CD14-positive monocyte (primary cell): ENCODE results near the gene PTOV1. TPM values are rescaled to one million over a fixed set of nuclear protein-coding genes. Genes with fewer than 3 reads are reported as not detected.

Experiments
- DNase-seq, 3 donors: peaks; one replicate each; pipeline ENCODE4 v3.0.0-alpha.2; 2011 to 2022
- H2AFZ ChIP-seq: 2 replicates; pipeline ENCODE4 v1.6.0; 2012; ENCODE audit warnings: mild to moderate bottlenecking, low read depth, low read length, inconsistent platforms; ENCODE audit not compliant: insufficient read depth, poor library complexity, severe bottlenecking
- H3K27ac ChIP-seq, 2 donors: 1 replicate in 1 of 2; 2 replicates in 1 of 2; pipeline ENCODE4 v1.5.1; 2012 to 2013; ENCODE audit warnings: low read length in 2 of 2, control low read depth in 1 of 2, inconsistent platforms in 1 of 2, low read depth in 1 of 2, mild to moderate bottlenecking in 1 of 2
- H3K27me3 ChIP-seq, 2 donors: one replicate each; pipeline versions ENCODE4 v1.6.0 to v1.6.1; 2011 to 2013; ENCODE audit warnings: low read length in 2 of 2; ENCODE audit not compliant: control insufficient read depth in 2 of 2, insufficient read depth in 2 of 2
- H3K36me3 ChIP-seq, 2 donors: replicated peaks in 1 of 2; 1 replicate in 1 of 2; 2 replicates in 1 of 2; pipeline versions ENCODE4 v1.5.1 to v1.6.1; 2012 to 2013; ENCODE audit warnings: low read length in 2 of 2, control low read depth in 1 of 2, inconsistent platforms in 1 of 2, mild to moderate bottlenecking in 1 of 2; ENCODE audit not compliant: insufficient read depth in 2 of 2, control insufficient read depth in 1 of 2
- H3K4me1 ChIP-seq, 2 donors: 1 replicate in 1 of 2; 2 replicates in 1 of 2; pipeline versions ENCODE4 v1.5.1 to v1.6.1; 2012 to 2013; ENCODE audit warnings: low read length in 2 of 2, control low read depth in 1 of 2, inconsistent platforms in 1 of 2, mild to moderate bottlenecking in 1 of 2, moderate library complexity in 1 of 2; ENCODE audit not compliant: insufficient read depth in 2 of 2, control insufficient read depth in 1 of 2
- H3K4me2 ChIP-seq: replicated peaks from 2 replicates; pipeline ENCODE3; 2012; ENCODE audit warnings: low read length, moderate library complexity, mild to moderate bottlenecking; ENCODE audit not compliant: poor library complexity, severe bottlenecking; ENCODE audit errors: extremely low read depth
- H3K4me3 ChIP-seq, 3 experiments: fragments of 200-600 bp in 1 of 3; sonication (generic) in 1 of 3; replicated peaks in 1 of 3; 1 replicate in 2 of 3; 2 replicates in 1 of 3; pipeline ENCODE4 v1.5.1; 2011 to 2013; ENCODE audit warnings: low read length in 3 of 3, mild to moderate bottlenecking in 3 of 3, control low read depth in 2 of 3, low read depth in 2 of 3, inconsistent platforms in 1 of 3, moderate library complexity in 1 of 3
- H3K79me2 ChIP-seq: 2 replicates; pipeline ENCODE4 v1.6.0; 2012; ENCODE audit warnings: mild to moderate bottlenecking, control low read depth, inconsistent platforms, low read length, moderate library complexity; ENCODE audit not compliant: insufficient read depth
- H3K9ac ChIP-seq: 2 replicates; pipeline ENCODE4 v1.6.0; 2017; ENCODE audit warnings: low read length, mild to moderate bottlenecking; ENCODE audit not compliant: insufficient read depth, poor library complexity, severe bottlenecking
- H3K9me3 ChIP-seq, 2 donors: replicated peaks in 1 of 2; 1 replicate in 1 of 2; 2 replicates in 1 of 2; pipeline versions ENCODE4 v1.5.1 to v1.6.1; 2012 to 2013; ENCODE audit warnings: low read length in 2 of 2, control low read depth in 1 of 2; ENCODE audit not compliant: control insufficient read depth in 1 of 2, insufficient read depth in 1 of 2
- H4K20me1 ChIP-seq: 2 replicates; pipeline ENCODE4 v1.6.0; 2012; ENCODE audit warnings: mild to moderate bottlenecking, low read length, control low read depth, moderate library complexity; ENCODE audit not compliant: insufficient read depth
- H3K27ac Mint-ChIP-seq, 7 donors: one replicate each; pipeline ENCODE4 v1.8.0; 2020; ENCODE audit warnings: mild to moderate bottlenecking in 7 of 7, mixed read lengths in 7 of 7, moderate library complexity in 6 of 7, inconsistent platforms in 2 of 7
- H3K27me3 Mint-ChIP-seq, 3 donors: one replicate each; pipeline ENCODE4 v1.8.0; 2021 to 2022; ENCODE audit warnings: low read depth in 3 of 3, mild to moderate bottlenecking in 3 of 3, mixed read lengths in 3 of 3, moderate library complexity in 3 of 3, inconsistent platforms in 1 of 3
- H3K36me3 Mint-ChIP-seq, 2 donors: one replicate each; pipeline ENCODE4 v1.8.0; 2020; ENCODE audit warnings: mixed read lengths in 2 of 2, inconsistent platforms in 1 of 2, mild to moderate bottlenecking in 1 of 2
- H3K4me1 Mint-ChIP-seq: one replicate; pipeline ENCODE4 v1.8.0; 2020; ENCODE audit warnings: mild to moderate bottlenecking, mixed read lengths
- H3K4me3 Mint-ChIP-seq, 2 donors: one replicate each; pipeline ENCODE4 v1.8.0; 2020; ENCODE audit warnings: mild to moderate bottlenecking in 2 of 2, mixed read lengths in 2 of 2, moderate library complexity in 1 of 2
- H3K9me3 Mint-ChIP-seq, 7 donors: one replicate each; pipeline ENCODE4 v1.8.0; 2020 to 2022; ENCODE audit warnings: mixed read lengths in 7 of 7, mild to moderate bottlenecking in 6 of 7, moderate library complexity in 6 of 7, inconsistent platforms in 2 of 7
- WGBS: methylation state at CpG from one replicate; pipeline ENCODE4 v1.1.5; 2013; ENCODE audit warnings: missing lambda C conversion rate; ENCODE audit not compliant: insufficient coverage; 5-methylcytosine and 5-hydroxymethylcytosine counted together
- intact Hi-C, 2 donors: fragments of 100-400 bp; cut with micrococcal nuclease; formaldehyde crosslinking; loops; one replicate each; pipeline versions ENCODE4 v1.15.0 to v1.15.1; 2023
- polyA plus RNA-seq, 3 donors: library from polyadenylated mRNA; depleted of rRNA in 1 of 3; unstranded in 2 of 3; stranded (reverse) in 1 of 3; fragments of 300-500 nt in 2 of 3; fragments of >200 nt in 1 of 3; fragmentation: Illumina TruSeq in 2 of 3; gene quantifications; 1 replicate in 2 of 3; 2 replicates in 1 of 3; pipeline ENCODE4 v1.2.3, GENCODE V29; 2012 to 2021
- TF ChIP-seq, protein P1 (sequence below): fragments of 200-600 bp; IDR thresholded peaks from one replicate; pipeline ENCODE4 v1.8.0; 2022; ENCODE audit warnings: antibody characterized with exemption, mild to moderate bottlenecking

PTOV1 gene
- polyA plus RNA-seq, 3 donors = 18.3 to 67.9 (median 31.2) TPM

DNA sequence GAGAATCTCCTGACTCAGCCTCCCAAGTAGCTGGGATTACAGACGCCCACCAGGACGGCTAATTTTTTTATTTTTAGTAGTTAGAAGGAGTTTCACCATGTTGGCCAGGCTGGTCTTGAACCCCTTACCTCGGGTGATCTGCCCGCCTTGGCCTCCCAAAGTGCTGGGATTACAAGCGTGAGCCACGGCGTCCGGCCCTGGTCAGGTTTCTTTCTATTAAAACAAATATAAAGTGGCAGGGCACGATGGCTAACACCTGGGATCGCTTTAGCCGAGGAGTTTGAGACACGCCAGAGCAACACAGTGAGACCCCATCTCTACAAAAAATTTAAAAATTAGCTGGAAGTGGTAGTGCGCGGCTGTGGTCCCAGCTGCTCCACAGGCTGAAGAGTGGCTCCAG, 34.4 kb upstream of the PTOV1 start:
- H3K4me1 Mint-ChIP-seq = peaks cover 29% of the 10 kb centered on the region
- H3K4me3 Mint-ChIP-seq = no peak overlapping the region
- TF ChIP-seq, protein P1, sequence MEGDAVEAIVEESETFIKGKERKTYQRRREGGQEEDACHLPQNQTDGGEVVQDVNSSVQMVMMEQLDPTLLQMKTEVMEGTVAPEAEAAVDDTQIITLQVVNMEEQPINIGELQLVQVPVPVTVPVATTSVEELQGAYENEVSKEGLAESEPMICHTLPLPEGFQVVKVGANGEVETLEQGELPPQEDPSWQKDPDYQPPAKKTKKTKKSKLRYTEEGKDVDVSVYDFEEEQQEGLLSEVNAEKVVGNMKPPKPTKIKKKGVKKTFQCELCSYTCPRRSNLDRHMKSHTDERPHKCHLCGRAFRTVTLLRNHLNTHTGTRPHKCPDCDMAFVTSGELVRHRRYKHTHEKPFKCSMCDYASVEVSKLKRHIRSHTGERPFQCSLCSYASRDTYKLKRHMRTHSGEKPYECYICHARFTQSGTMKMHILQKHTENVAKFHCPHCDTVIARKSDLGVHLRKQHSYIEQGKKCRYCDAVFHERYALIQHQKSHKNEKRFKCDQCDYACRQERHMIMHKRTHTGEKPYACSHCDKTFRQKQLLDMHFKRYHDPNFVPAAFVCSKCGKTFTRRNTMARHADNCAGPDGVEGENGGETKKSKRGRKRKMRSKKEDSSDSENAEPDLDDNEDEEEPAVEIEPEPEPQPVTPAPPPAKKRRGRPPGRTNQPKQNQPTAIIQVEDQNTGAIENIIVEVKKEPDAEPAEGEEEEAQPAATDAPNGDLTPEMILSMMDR = no peak
- Histone ChIP-seq H3K4me1 (peaks cover 30 to 36% of the 10 kb centered on the region in 2 donors), H3K9me3 (no peaks in the 10 kb centered on the region), H4K20me1 (peaks cover 22% of the 10 kb centered on the region), H3K36me3 (peaks cover 10 to 12% of the 10 kb centered on the region in 2 donors), H3K4me2 (no peak overlapping the region), H3K27me3 (no peaks in the 10 kb centered on the region), H3K79me2 (peaks cover 28% of the 10 kb centered on the region), H3K4me3 (no peak overlapping the region), H3K9ac (no peak overlapping the region), H2AFZ (no peak overlapping the region), H3K27ac (no peak overlapping the region)
- peak overlapping the region in 4 of 7 donors; percentile 62 to 100 (median 100) for H3K27ac Mint-ChIP-seq
- intact Hi-C loops = loop anchor here (5.0 kb wide), 2 partner anchors 36 to 51 kb away; partner anchors contain the start of genes PNKP (in 1 of the 2) and PTOV1 (in 1 of the 2)
- DNase-seq = no peak
- peaks cover 0 to 8% (median 0%) of the 10 kb centered on the region in 3 donors for H3K27me3 Mint-ChIP-seq
- H3K36me3 Mint-ChIP-seq = peaks cover 9 to 20% of the 10 kb centered on the region in 2 donors
- no peaks in the 10 kb centered on the region for H3K9me3 Mint-ChIP-seq
- WGBS = 100% methylated on average over 4 of the region's 14 CpGs

GRCh38 chr19:49817964-49818648, 32.9 kb upstream of the PTOV1 start, which contains the start of gene MED25:
Gene MED25, plus strand, starts transcription at chr19:49818289. Its CDS starts 53 bp downstream, at chr19:49818342.
- Mint-ChIP-seq H3K27me3 (peaks cover 0 to 8% (median 0%) of the 10 kb centered on the region in 3 donors), H3K27ac (peak within 1 kb of the TSS; percentile 97 to 100 (median 99)), H3K36me3 (peaks cover 12 to 24% of the 10 kb centered on the region in 2 donors), H3K9me3 (no peaks in the 10 kb centered on the region), H3K4me3 (peak within 1 kb of the TSS; percentile 96 to 100), H3K4me1 (peaks cover 22% of the 10 kb centered on the region)
- Histone ChIP-seq H3K4me3 (peak within 1 kb of the TSS; percentile 70 to 100 (median 89)), H2AFZ (peak within 1 kb of the TSS; percentile 91), H3K4me1 (peaks cover 23 to 27% of the 10 kb centered on the region in 2 donors), H3K27me3 (no peaks in the 10 kb centered on the region), H3K36me3 (peaks cover 14 to 16% of the 10 kb centered on the region in 2 donors), H3K9ac (peak within 1 kb of the TSS; percentile 87), H3K79me2 (peaks cover 38% of the 10 kb centered on the region), H3K9me3 (no peaks in the 10 kb centered on the region), H3K4me2 (peak within 1 kb of the TSS; percentile 97), H4K20me1 (peaks cover 26% of the 10 kb centered on the region), H3K27ac (peak within 1 kb of the TSS; percentile 75 to 93)
- WGBS = under 1% methylated on average over 43 of the region's 57 CpGs
- peak; percentile 81 to 89 (median 83) for DNase-seq
- TF ChIP-seq, protein P1 = peak; percentile 23
- intact Hi-C loops = loop anchor here (2.0 to 5.0 kb wide), 4 partner anchors 33 to 51 kb away; partner anchors contain the start of genes PTOV1 (in 2 of the 2), AP2A1 (in 1 of the 2) and PNKP (in 1 of the 2)
